GM23338 (cell line): Measurements from ENCODE around the gene CIT.

ENCODE experiments used
- CTCF ChIP-seq, 2 experiments: fragments of 200-600 bp in 1 of 2; sonication (generic) in 1 of 2; conservative IDR thresholded peaks; 2 replicates each; pipeline versions ENCODE4 v1.5.1 to v1.6.1; 2016 to 2017; ENCODE audit warnings: antibody characterized with exemption in 2 of 2, low read depth in 2 of 2, mild to moderate bottlenecking in 2 of 2, moderate library complexity in 1 of 2
- EZH2 ChIP-seq: fragments of 200-600 bp; sonication (generic); IDR thresholded peaks from one replicate; pipeline ENCODE4 v1.8.0; 2017; ENCODE audit warnings: antibody characterized with exemption, mild to moderate bottlenecking, low read depth; ENCODE audit not compliant: unreplicated experiment
- NANOG ChIP-seq: IDR thresholded peaks from 2 replicates; pipeline ENCODE4 v1.6.1; 2016; ENCODE audit warnings: antibody characterized with exemption, borderline replicate concordance
- POLR2AphosphoS5 ChIP-seq: IDR thresholded peaks from 2 replicates; pipeline ENCODE4 v1.6.1; 2016; ENCODE audit warnings: antibody characterized with exemption, low read depth
- ZNF114 ChIP-seq: fragments of 250-450 bp; sonication (Bioruptor Pico); IDR thresholded peaks from 2 replicates; pipeline ENCODE4 v1.5.0; 2020; ENCODE audit warnings: mild to moderate bottlenecking, moderate library complexity
- ZNF331 ChIP-seq: fragments of 250-450 bp; sonication (Bioruptor Pico); IDR thresholded peaks from 2 replicates; pipeline ENCODE4 v1.5.0; 2020; ENCODE audit warnings: low read depth, mild to moderate bottlenecking, moderate library complexity
- TF ChIP-seq, protein P1 (sequence below): IDR thresholded peaks from one replicate; pipeline ENCODE4 v1.6.1; 2018; ENCODE audit warnings: antibody characterized with exemption; ENCODE audit not compliant: unreplicated experiment

DNA sequence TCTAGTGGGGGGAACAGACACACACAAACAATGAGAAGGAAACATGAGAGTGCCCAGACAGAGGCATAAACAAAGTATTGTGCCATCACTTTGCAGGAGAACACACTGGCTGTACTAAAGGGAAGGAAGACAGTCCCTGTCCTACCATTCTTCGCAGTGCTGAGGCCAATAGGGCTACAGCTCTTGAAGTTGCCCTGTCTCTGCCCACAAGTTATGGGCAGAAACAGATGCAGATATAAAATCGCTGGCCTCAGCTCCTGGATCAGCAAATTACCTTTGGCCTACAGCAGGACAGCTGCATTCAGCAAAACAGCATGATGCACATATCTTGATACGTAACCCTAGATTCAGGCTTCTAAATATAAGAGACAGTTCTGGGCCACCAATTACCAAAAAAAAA lies 232.2 kb downstream of the CIT start:
- TF ChIP-seq CTCF (conservative IDR thresholded peaks at IDR 0.05; ENCODE audit: low read depth in 2 of 2): no peak
- TF ChIP-seq EZH2: no peak
- TF ChIP-seq ZNF331: no peak
- no peak for TF ChIP-seq NANOG
- no peak for TF ChIP-seq POLR2AphosphoS5
- TF ChIP-seq, protein P1, sequence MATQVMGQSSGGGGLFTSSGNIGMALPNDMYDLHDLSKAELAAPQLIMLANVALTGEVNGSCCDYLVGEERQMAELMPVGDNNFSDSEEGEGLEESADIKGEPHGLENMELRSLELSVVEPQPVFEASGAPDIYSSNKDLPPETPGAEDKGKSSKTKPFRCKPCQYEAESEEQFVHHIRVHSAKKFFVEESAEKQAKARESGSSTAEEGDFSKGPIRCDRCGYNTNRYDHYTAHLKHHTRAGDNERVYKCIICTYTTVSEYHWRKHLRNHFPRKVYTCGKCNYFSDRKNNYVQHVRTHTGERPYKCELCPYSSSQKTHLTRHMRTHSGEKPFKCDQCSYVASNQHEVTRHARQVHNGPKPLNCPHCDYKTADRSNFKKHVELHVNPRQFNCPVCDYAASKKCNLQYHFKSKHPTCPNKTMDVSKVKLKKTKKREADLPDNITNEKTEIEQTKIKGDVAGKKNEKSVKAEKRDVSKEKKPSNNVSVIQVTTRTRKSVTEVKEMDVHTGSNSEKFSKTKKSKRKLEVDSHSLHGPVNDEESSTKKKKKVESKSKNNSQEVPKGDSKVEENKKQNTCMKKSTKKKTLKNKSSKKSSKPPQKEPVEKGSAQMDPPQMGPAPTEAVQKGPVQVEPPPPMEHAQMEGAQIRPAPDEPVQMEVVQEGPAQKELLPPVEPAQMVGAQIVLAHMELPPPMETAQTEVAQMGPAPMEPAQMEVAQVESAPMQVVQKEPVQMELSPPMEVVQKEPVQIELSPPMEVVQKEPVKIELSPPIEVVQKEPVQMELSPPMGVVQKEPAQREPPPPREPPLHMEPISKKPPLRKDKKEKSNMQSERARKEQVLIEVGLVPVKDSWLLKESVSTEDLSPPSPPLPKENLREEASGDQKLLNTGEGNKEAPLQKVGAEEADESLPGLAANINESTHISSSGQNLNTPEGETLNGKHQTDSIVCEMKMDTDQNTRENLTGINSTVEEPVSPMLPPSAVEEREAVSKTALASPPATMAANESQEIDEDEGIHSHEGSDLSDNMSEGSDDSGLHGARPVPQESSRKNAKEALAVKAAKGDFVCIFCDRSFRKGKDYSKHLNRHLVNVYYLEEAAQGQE: no peak
- no peak for TF ChIP-seq ZNF114 (CRISPR knock-in tag)
